Measurements from ENCODE around the gene BORCS5.
"Not testable (repeated sequence)": the region's sequence is repeated elsewhere in the genome, so short reads cannot be mapped to it uniquely, and the experiment has no call there.

BORCS5 gene

DNA sequence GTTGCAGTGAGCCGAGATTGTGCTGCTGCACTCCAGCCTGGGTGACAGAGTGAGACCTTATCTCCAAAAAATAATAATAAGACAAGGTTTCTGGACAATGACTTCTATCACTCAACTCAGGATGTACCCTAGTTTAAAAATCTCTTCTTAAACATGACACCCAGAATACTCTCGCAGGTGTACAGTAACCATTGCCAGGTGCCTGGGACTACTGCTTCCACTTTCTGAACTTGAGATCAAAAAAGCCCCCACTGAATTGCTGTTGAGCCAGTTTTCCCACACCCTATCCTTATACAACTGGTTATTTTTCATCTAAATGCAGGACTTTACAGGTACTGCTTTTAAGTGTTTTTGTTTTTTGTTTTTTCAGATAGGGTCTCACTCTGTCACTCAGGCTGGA is 36.3 kb downstream of the BORCS5 start:
- DNase-seq (ENCODE audit: low spot score): no peak

DNA sequence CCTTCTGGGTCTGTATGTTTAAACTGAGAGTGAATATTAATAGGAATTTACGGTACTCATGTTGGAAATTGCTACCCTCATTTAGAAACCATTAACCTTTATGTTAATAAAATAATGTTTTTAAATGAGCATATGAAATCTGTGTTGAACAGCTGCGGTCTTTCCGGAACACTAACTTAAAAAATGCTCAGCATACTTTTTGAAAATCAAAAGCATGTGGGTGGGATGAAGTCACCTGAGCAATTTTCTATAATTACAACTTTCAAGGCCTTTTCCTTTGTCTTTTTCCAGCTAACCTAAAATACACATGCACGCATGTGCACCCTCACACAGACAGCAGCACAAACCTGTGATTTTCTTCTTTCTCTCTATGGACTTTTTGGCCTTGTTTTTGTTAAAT is 39.8 kb downstream of the BORCS5 start:
- no peak for DNase-seq (ENCODE audit: low spot score)

DNA sequence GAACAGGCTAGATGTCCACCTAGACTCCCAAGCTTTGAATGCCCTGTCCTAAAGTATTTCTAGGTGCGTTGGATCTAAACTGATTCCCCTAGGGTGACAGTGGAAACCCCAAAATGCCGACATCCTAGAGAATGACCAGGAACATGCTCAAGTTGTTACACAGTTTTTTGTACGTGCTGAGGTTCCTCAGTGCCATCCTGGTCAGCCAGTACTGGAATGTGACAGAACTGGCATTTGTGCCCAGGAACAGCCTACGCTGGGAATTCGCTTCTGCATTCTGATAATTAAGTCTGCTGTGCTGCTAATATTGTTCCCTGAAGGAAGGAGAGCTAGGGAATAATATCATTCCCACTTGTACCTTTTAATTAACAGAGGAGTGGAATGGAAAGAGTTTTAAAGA is 40.3 kb downstream of the BORCS5 start:
- no peak for DNase-seq (ENCODE audit: low spot score)

DNA sequence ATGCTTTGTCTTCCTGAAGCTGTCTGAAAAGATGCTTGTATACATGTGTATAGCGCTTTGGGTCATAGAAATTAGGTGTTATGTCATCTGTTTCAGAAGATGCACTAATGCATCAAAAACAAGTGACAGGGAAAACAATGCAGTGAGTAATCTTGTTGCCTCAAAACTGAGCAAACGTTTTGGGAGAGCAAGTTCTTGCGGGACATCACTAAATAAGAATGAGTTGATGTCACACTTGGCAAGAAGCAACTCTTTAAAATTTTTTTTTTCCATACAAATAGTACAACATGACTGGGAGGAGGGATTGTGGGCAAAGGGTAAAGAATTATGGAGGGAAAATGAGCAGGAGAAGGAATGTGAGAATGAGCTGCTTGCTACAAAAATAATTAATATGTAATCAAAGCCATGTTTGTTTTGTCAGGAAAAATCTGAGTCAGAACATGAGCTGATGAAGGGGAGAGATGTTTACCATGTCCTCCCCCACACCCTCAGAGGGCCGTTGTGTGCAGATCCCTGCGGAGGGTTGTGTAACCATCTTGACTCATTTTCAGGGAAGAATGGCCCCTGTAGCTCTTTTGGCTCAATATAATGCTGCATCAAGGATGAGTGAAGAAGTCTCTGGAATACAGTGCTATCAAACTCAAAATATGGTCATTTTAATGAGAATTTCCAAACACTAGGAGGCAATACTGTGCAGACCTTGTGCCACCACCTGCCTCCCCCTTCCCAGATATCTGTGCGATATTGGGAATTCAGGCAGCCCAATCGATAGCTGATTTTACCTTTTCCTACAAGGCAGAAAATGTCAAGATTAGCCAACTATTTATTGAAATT is 41.4 kb downstream of the BORCS5 start:
- DNase-seq (ENCODE audit: low spot score): no peak

DNA sequence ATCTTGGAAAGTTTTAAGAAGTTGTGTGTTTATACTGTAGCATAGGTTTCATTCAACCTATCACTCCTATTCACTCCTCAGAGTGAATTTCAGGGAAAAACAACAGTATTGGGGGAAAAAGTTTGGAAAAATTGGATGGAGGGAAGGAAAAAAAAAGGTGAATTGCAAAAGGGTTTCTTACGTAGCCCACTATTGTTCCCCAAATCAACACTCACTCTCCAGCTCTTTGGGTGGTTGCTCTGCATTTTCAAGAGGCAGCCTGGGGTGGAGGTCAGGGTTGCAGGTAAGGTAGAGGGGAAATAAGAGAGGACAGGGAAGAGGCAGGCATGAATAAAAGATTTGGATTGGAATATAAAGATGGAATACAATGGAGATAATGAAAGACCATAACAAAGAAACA is 42.3 kb downstream of the BORCS5 start:
- DNase-seq (ENCODE audit: low spot score): no peak

DNA sequence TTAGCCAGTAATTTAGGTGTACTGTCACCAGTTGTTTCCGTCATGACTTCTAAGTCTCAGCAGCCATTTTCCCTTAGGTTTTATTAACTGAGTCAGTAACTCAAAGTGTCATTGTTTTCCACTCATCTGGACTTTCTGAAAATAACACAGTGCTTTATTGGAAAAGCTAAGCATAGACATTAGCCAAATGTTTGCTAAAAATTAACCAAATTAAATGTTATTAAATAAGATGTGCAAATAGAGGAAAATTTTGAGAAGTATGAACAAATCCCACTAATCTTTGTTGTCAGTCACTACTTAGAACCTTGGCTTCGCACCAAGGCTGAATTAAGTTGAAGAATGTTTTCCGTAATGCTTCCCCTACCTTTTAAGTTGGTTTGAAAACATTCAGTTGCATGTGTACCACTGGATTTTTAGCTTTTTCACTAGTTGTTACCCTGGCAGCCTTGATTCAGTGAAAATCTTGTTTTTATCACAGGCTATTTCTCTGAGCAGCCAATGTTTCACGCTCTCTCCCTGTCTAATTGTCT is 43.0 kb downstream of the BORCS5 start:
- DNase-seq (ENCODE audit: low spot score): no peak

DNA sequence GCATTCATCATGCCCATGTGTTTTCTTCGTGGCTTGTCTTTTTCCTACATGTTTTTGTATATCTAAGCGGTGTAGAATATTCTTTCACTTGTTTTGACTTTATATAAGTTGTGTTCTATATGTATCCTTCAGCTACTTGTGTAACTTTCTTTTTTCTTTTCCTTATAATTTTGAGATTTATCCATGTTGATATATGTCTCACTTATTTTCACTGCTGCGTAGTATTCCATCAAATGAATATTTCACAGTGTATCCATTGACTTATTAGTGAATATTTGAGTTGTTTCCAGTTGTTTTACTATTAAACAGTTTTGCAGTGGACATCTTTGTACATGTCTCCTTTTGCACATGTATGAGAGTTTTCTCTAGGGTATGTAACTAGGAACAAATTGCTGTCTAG is 43.9 kb downstream of the BORCS5 start:
- DNase-seq (ENCODE audit: low spot score): no peak

DNA sequence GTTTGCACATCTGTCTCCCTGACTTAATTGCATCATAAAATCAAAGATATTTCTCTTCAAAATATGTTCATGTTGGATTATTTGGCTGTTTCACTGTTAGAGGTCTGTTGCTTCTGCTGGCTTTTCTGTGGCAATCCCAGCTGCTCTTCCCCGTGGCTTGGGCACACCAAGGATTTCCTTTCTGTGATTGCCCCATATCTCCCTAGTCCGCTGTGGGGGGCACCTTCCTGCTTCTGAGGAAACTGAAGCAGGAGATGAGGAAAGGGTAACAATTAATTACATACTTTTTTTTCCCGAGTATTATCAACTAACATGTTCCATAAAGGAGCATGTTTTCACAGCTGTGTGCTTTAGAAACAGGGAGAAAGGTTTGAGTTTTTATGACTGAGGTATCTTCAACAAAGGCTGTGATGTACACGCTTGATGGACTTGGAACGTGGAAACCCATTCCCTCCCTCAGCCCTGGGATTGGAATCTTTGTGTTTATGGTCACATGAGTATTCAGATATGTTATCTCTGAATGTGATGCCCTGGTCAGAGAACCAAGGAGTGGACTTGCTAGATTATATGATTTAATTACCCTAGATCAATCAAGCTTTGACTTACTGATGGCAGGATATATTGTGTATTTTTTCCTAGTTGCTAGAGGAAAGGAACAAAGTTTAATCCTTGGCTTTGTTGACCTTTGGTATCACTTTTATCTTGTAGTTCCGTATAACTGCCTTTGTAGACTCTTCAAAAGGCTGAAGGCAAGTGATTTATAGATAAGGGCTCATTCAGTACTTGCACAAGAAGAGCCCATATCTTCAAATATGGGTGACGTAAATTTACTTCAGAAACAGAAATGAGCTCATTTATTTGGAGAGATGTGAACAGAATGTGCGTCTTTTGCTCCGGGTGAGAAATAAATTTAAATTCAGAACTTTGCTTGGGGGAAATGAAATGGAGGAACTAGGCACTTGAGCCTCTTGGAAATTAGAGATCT is 46.7 kb downstream of the BORCS5 start:
- DNase-seq (ENCODE audit: low spot score): no peak

DNA sequence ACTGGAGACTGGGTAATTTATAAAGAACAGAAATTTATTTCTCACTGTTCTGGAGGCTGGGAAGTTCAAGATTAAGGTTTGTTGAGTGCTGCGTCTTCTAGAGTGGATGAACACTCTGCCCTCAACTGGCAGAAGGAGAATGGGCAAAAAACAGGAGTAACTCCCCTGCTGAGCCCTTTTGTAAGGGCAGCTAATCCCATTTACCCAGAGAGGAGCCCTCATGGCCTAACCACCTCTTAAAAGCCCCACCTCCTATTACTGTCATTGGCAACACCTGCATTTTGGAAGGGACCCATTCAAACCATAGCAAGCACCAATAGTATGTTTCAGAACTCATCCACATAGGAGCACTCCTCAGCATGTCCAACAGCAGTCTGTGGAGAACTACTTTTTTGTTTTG is 47.4 kb downstream of the BORCS5 start:
- DNase-seq (ENCODE audit: low spot score): no peak

DNA sequence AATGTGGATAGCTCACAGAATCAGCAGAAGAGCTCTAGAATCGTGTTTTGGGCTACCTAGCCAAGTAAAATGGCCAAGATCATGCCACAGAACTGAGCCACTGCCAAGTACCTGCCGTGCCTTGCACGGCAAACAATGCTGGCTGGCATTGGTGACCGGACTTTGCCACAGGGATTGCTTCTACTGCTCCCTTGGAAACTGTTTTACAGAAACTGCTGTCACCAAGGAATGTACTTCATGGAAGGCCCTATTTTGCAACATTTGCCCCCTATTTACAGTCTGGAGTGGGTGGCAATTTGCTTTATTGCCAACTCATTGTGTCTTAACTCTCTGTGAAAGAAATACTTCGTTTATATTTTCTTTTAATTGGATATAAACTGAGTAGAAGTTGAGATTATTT is 49.0 kb downstream of the BORCS5 start:
- DNase-seq (ENCODE audit: low spot score): no peak

DNA sequence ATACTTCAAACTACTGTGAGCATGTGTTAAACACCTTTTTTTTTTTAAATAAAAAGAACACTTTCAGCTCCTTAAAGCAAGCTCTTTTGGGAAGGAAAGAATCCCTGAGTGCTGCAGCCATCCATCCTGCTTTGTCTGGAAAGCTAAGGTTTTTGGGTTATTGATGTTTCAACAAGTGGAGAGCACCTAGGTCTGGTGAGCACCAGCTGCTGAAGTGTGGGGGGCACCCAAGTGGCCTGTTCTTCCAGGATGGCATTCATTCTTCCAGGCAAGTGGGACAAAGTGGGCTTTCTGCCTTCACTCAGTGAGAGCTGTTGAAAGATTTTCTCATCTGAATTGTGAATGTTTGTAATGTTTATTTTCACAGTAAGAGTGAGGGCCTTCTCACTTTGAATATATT is 49.9 kb downstream of the BORCS5 start:
- DNase-seq (ENCODE audit: low spot score): no peak

DNA sequence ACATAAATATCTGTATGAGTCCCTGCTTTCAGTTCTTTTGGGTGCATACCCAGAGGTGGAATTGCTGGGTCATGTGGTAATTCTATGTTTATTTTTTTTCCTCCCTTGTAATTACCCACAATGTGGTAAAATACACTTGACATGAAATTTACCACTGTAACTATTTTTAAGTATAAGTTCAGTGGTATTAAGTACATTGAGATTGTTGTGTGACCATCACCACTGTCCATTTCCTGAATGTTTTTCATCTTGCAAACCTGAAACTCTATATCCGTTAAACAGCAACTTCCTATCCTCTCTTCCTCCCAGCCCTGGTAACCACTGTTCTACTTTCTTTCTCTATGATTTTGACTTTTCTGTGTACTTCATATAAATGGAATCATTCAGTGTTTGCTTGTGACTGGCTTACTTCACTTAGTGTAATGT is 51.4 kb downstream of the BORCS5 start:
- no peak for DNase-seq (ENCODE audit: low spot score)

DNA sequence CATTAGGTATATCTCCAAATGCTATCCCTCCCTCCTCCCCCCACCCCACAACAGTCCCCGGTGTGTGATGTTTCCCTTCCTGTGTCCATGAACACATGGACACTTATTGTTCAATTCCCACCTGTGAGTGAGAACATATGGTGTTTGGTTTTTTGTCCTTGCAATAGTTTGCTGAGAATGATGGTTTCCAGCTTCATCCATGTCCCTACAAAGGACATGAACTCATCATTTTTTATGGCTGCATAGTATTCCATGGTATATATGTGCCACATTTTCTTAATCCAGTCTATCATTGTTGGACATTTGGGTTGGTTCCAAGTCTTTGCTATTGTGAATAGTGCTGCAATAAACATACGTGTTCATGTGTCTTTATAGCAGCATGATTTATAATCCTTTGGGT is 52.5 kb downstream of the BORCS5 start:
- not testable (repeated sequence) for DNase-seq (ENCODE audit: low spot score)

DNA sequence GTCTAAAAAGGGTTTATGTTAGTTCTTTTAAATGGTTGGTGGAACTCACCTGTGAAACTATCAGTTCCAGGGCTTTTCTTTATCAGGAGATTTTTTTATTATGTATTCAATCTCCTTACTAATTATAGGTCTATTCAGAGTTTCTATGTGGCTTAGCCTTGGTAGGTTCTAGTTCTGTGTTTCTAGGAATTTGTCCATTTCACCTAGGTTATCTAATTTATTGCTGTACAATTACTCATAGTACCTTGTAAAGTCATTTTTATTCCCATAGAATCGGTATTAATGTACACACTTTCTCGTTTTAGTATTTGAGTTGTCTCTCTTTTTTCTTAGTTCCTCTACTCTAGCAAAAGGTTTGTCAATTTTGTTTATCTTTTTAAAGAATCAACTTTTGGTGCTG is 59.0 kb downstream of the BORCS5 start:
- no peak for DNase-seq (ENCODE audit: low spot score)

DNA sequence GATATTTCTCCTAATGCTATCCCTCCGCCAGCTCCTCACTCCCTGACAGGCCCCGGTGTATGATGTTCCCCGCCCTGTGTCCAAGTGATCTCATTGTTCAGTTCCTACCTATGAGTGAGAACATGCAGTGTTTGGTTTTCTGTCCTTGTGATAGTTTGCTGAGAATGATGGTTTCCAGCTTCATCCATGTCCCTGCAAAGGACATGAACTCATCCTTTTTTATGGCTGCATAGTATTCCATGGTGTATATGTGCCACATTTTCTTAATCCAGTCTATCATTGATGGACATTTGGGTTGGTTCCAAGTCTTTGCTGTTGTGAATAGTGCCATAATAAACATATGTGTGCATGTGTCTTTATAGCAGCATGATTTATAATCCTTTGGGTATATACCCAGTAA is 62.3 kb downstream of the BORCS5 start:
- DNase-seq (ENCODE audit: low spot score): not testable (repeated sequence)

DNA sequence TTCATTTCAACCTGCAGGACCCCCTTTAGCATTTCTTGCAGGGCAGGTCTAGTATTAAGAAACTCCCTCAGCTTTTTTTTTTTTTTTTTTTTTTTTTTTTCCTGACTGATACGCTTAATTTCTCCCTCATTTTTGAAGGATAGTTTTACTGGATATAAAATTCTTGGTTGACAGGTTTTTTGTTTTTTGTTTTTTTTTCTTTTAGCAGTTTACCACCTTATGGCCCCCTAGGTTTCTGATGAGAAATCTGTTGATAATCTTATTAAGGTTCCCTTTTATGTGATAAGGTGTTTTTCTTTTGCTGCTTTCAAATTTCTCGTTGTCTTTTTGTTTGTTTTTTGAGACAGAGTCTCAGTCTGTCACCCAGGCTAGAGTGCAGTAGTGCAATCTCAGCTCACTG is 66.5 kb downstream of the BORCS5 start:
- no peak for DNase-seq (ENCODE audit: low spot score)

DNA sequence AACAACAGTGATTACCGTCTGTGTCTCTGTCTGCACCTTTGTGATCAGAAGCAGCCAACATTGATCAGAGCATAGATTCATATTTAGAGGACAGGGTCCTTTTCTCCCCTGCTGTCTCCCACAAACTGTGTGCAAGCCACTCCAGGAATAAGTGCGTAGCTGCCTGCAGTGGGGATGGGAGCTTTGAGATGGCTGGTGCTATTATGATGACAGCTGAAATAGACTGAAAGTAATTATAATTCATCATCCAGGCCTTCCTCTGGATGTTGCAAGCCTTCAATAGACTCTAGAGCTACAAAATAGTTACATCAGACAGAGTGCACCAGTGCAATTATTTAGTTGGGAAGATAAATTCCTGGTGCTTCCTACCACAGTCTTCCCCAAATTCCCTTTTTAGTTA is 68.1 kb downstream of the BORCS5 start:
- DNase-seq (ENCODE audit: low spot score): no peak

DNA sequence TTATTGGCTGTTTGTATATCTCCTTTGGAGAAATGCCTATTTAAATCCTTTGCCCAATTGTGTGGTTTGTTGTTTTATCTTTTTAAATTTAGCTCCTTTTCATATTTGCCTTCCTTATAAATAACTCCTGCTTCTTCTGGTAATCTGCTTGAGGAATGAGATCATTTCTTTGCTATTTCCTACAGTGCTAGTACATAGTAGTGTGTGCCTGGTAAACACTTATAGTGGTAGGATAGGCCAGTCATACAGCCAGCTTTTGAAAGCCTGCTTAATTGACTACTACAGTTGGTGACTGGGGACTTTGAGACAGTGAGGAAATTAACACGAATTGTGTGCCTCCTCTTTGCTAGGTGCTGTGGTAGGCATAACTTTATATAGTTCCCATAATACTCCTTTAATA is 68.7 kb downstream of the BORCS5 start:
- no peak for DNase-seq (ENCODE audit: low spot score)

DNA sequence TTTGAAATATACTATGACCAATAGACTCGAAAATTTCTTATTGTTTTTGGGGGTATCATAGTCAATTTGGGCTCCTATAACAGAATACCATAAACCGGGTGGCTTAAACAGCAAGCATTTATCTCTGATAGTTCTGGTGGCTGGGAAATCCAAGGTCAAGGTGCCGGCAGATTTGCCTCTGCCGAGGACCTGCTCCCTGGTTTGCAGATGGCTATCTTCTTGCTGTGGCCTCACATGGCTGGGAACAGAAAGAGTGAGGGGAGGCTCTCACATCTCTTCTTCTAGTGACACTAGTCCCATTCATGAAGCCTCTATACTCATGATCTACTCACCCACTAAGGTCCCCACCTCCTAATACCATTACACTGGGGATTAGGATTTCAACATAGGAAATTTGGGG is 70.7 kb downstream of the BORCS5 start:
- DNase-seq (ENCODE audit: low spot score): no peak

DNA sequence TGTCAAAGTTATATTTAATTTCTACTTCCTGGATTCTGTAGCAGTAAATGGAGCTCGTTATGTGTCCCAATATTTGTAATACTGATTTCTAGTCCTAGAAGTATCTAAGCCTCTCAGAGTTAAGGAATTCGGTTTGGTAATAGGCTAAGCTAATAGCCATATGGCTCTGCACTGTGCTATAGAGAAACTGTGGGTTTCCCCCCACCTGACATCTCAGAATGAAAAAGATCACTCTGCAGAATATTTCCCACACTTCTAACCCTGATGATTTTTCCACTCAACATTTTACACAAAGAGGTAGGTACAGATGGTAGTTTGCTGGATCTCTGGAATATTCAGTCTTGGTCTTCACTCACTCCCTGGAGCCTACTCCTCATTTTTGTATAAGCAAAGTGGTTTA is 71.2 kb downstream of the BORCS5 start:
- DNase-seq (ENCODE audit: low spot score): no peak

DNA sequence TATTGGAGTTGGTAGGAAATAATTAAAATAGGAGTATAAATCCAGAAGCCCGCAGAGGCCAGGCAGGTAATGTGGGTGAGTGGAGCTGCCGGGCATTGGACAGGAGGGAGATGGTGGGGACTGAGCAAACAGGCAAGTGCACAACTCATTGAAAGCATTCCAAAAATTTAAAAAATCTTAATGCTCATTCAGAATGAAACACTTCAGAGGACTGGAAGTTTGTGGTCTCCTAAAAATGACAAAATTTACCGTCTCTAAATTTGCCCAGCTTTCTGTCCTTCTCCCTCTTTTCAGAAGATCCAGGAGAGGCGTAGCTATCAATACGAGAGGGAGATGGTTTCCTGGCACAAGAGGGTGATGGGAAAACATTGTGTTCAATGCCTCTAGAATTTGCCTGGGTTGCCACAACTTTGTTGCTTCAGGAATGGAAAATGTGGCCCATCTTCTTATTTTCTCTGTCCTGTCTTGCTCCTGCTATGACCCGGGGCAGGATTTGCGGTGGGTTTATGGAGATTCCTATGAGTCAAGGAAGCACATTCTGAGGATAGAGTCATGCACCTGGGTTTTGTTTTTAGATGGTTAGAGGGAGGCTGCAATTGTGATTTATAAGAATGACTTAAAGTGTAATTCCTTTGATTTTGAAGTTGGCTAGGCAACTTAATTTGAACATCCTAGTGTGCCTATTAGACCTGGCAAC is 72.2 kb downstream of the BORCS5 start:
- no peak for DNase-seq (ENCODE audit: low spot score)

DNA sequence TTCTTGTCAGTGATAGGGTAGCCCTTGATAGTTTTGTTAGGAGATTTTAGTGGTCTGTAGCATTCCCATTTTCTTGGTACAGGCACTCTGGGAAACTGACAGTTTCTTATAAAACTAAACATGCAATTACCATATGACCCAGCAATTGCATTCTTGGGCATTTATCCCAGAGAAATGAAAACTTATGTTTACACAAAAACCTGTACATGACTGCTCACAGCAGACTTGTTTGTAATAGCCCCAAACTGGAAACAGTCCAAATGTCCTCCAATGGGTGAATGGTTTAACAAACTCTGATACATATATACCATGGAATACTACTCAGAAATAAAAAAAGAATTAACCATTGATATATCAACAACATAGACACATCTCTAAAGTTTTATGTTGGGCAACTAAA is 75.5 kb downstream of the BORCS5 start:
- no peak for DNase-seq (ENCODE audit: low spot score)
